Neural cell (in vitro differentiated cells): ENCODE data around the gene BICC1.

Experiments
- EP300 ChIP-seq: fragments of 450-650 bp; conservative IDR thresholded peaks from 2 replicates; pipeline ENCODE4 v1.6.1; 2014; ENCODE audit warnings: antibody characterized with exemption, mild to moderate bottlenecking, moderate library complexity; ENCODE audit not compliant: poor library complexity, severe bottlenecking
- EZH2 ChIP-seq: fragments of 200-600, 300-800 bp; shearing (Covaris generic), sonication (generic); IDR thresholded peaks from 2 replicates; pipeline ENCODE4 v1.6.1; 2014; ENCODE audit warnings: antibody characterized with exemption, low read length, borderline replicate concordance, mild to moderate bottlenecking; ENCODE audit not compliant: insufficient read depth, poor library complexity, severe bottlenecking
- RAD21 ChIP-seq: fragments of 450-650 bp; conservative IDR thresholded peaks from 2 replicates; pipeline ENCODE4 v1.6.1; 2014; ENCODE audit warnings: antibody characterized with exemption, mild to moderate bottlenecking, moderate library complexity
- TF ChIP-seq, protein P1 (sequence below): fragments of 450-650 bp; IDR thresholded peaks from 2 replicates; pipeline ENCODE4 v1.5.1; 2014; ENCODE audit warnings: antibody characterized with exemption, mild to moderate bottlenecking, moderate library complexity; ENCODE audit not compliant: poor library complexity, severe bottlenecking
- TF ChIP-seq, protein P2 (sequence below): IDR thresholded peaks from 2 replicates; pipeline ENCODE4 v1.6.1; 2012; ENCODE audit warnings: borderline replicate concordance

DNA sequence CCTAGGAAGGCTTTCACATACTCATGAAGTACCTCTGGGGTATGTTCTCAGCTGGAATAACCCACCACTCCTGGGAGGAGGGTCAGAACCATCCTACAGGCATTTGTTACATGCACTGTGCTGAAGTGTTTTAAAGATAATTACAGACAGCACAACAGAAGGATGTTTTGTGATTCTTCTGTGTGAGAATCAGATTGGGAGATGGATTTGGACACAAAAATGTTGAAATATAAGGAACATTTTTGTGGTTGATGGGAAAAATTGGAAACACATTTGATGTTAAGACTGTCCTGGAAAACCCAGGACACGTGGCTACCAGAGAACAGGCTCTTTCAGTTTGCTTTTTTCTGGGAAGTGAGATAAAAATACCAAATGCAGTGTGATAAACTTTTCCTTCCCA is 61.4 kb downstream of the BICC1 start:
- TF ChIP-seq, protein P1, sequence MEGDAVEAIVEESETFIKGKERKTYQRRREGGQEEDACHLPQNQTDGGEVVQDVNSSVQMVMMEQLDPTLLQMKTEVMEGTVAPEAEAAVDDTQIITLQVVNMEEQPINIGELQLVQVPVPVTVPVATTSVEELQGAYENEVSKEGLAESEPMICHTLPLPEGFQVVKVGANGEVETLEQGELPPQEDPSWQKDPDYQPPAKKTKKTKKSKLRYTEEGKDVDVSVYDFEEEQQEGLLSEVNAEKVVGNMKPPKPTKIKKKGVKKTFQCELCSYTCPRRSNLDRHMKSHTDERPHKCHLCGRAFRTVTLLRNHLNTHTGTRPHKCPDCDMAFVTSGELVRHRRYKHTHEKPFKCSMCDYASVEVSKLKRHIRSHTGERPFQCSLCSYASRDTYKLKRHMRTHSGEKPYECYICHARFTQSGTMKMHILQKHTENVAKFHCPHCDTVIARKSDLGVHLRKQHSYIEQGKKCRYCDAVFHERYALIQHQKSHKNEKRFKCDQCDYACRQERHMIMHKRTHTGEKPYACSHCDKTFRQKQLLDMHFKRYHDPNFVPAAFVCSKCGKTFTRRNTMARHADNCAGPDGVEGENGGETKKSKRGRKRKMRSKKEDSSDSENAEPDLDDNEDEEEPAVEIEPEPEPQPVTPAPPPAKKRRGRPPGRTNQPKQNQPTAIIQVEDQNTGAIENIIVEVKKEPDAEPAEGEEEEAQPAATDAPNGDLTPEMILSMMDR, result no peak
- no peak for TF ChIP-seq EZH2
- TF ChIP-seq, protein P2, sequence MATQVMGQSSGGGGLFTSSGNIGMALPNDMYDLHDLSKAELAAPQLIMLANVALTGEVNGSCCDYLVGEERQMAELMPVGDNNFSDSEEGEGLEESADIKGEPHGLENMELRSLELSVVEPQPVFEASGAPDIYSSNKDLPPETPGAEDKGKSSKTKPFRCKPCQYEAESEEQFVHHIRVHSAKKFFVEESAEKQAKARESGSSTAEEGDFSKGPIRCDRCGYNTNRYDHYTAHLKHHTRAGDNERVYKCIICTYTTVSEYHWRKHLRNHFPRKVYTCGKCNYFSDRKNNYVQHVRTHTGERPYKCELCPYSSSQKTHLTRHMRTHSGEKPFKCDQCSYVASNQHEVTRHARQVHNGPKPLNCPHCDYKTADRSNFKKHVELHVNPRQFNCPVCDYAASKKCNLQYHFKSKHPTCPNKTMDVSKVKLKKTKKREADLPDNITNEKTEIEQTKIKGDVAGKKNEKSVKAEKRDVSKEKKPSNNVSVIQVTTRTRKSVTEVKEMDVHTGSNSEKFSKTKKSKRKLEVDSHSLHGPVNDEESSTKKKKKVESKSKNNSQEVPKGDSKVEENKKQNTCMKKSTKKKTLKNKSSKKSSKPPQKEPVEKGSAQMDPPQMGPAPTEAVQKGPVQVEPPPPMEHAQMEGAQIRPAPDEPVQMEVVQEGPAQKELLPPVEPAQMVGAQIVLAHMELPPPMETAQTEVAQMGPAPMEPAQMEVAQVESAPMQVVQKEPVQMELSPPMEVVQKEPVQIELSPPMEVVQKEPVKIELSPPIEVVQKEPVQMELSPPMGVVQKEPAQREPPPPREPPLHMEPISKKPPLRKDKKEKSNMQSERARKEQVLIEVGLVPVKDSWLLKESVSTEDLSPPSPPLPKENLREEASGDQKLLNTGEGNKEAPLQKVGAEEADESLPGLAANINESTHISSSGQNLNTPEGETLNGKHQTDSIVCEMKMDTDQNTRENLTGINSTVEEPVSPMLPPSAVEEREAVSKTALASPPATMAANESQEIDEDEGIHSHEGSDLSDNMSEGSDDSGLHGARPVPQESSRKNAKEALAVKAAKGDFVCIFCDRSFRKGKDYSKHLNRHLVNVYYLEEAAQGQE, result no peak
- TF ChIP-seq EP300, result no peak
- no peak for TF ChIP-seq RAD21
